Panc1 (cell line): ENCODE results near the gene TXNDC9.
A peak's percentile ranks its signal among the peaks of the same experiment; 100 is the strongest.

Source experiments
- POLR2AphosphoS5 ChIP-seq: IDR thresholded peaks from 2 replicates; pipeline ENCODE4 v1.6.1; 2012; ENCODE audit warnings: mild to moderate bottlenecking, low read depth, low read length, moderate library complexity
- SIN3A ChIP-seq: IDR thresholded peaks from 2 replicates; pipeline ENCODE4 v1.6.1; 2012; ENCODE audit warnings: low read depth, mild to moderate bottlenecking, low read length, moderate library complexity, borderline replicate concordance; ENCODE audit not compliant: insufficient read depth
- TCF7L2 ChIP-seq: IDR thresholded peaks from 2 replicates; pipeline ENCODE4 v1.6.1; 2011; ENCODE audit warnings: mild to moderate bottlenecking, low read depth, low read length, inconsistent platforms
- TF ChIP-seq, protein P1 (sequence below): fragments of 450-650 bp; IDR thresholded peaks from 2 replicates; pipeline ENCODE4 v1.5.1; 2017; ENCODE audit warnings: mild to moderate bottlenecking
- TF ChIP-seq, protein P2 (sequence below), 2 experiments: IDR thresholded peaks; 2 replicates each; pipeline ENCODE4 v1.6.1; 2011 to 2012; ENCODE audit warnings: low read depth in 2 of 2, control low read depth in 1 of 2, low read length in 1 of 2, mild to moderate bottlenecking in 1 of 2, moderate library complexity in 1 of 2; ENCODE audit not compliant: insufficient read depth in 1 of 2

- TF ChIP-seq, protein P1, sequence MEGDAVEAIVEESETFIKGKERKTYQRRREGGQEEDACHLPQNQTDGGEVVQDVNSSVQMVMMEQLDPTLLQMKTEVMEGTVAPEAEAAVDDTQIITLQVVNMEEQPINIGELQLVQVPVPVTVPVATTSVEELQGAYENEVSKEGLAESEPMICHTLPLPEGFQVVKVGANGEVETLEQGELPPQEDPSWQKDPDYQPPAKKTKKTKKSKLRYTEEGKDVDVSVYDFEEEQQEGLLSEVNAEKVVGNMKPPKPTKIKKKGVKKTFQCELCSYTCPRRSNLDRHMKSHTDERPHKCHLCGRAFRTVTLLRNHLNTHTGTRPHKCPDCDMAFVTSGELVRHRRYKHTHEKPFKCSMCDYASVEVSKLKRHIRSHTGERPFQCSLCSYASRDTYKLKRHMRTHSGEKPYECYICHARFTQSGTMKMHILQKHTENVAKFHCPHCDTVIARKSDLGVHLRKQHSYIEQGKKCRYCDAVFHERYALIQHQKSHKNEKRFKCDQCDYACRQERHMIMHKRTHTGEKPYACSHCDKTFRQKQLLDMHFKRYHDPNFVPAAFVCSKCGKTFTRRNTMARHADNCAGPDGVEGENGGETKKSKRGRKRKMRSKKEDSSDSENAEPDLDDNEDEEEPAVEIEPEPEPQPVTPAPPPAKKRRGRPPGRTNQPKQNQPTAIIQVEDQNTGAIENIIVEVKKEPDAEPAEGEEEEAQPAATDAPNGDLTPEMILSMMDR, result no peak
- TF ChIP-seq SIN3A (no peak), POLR2AphosphoS5 (peak; percentile 96), TCF7L2 (peak; percentile 34; the same call in 1 of the 2 replicates)
- TF ChIP-seq, protein P2, sequence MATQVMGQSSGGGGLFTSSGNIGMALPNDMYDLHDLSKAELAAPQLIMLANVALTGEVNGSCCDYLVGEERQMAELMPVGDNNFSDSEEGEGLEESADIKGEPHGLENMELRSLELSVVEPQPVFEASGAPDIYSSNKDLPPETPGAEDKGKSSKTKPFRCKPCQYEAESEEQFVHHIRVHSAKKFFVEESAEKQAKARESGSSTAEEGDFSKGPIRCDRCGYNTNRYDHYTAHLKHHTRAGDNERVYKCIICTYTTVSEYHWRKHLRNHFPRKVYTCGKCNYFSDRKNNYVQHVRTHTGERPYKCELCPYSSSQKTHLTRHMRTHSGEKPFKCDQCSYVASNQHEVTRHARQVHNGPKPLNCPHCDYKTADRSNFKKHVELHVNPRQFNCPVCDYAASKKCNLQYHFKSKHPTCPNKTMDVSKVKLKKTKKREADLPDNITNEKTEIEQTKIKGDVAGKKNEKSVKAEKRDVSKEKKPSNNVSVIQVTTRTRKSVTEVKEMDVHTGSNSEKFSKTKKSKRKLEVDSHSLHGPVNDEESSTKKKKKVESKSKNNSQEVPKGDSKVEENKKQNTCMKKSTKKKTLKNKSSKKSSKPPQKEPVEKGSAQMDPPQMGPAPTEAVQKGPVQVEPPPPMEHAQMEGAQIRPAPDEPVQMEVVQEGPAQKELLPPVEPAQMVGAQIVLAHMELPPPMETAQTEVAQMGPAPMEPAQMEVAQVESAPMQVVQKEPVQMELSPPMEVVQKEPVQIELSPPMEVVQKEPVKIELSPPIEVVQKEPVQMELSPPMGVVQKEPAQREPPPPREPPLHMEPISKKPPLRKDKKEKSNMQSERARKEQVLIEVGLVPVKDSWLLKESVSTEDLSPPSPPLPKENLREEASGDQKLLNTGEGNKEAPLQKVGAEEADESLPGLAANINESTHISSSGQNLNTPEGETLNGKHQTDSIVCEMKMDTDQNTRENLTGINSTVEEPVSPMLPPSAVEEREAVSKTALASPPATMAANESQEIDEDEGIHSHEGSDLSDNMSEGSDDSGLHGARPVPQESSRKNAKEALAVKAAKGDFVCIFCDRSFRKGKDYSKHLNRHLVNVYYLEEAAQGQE (IDR thresholded peaks at IDR 0.05; ENCODE audit: insufficient read depth in 1 of 2, low read depth in 2 of 2, low read length in 1 of 2), result no peak
Measured at GRCh38 chr2:99335911-99336803, at the start of gene TXNDC9.
